H1 (cell line): ENCODE results near the gene DENND1A.

Experiments
- CTCF ChIP-seq, 3 experiments: IDR thresholded peaks; 1 replicate in 2 of 3; 2 replicates in 1 of 3; pipeline versions ENCODE4 v1.5.1 to v1.6.1; 2011; ENCODE audit warnings: low read length in 3 of 3, mild to moderate bottlenecking in 3 of 3, inconsistent platforms in 2 of 3, low read depth in 1 of 3, moderate library complexity in 1 of 3; ENCODE audit not compliant: insufficient read depth in 1 of 3; ENCODE audit errors: control extremely low read depth in 1 of 3
- EZH2 ChIP-seq: fragments of 200-600 bp; sonication (generic); IDR thresholded peaks from 2 replicates; pipeline ENCODE4 v1.7.1; 2012; ENCODE audit warnings: low read depth, mild to moderate bottlenecking, moderate library complexity, low read length, inconsistent platforms; ENCODE audit not compliant: severe bottlenecking
- RFX5 ChIP-seq: IDR thresholded peaks from 2 replicates; pipeline ENCODE4 v1.6.1; 2011; ENCODE audit warnings: low read depth, low read length, improper control_type of control experiment, borderline replicate concordance
- TEAD4 ChIP-seq: IDR thresholded peaks from 2 replicates; pipeline ENCODE4 v1.6.1; 2012; ENCODE audit warnings: low read depth, low read length, inconsistent platforms, mixed read lengths

GRCh38 chr9:123789554-123790292 is 140.2 kb downstream of the DENND1A start:
- TF ChIP-seq CTCF (IDR thresholded peaks at IDR 0.05; ENCODE audit: control extremely low read depth in 1 of 3, insufficient read depth in 1 of 3, low read depth in 1 of 3, low read length in 3 of 3) (no peak), EZH2 (no peak), RFX5 (no peak), TEAD4 (no peak)
